ENCODE measurements around the gene RANBP9. TPM values are rescaled to one million over a fixed set of nuclear protein-coding genes. Genes with fewer than 3 reads are reported as not detected.

RANBP9 gene
- total and polyA plus RNA-seq, 2 of the 13 experiments (the other 11 are each of a cell fraction or from before 2014, with no cell fraction given) = 26.6 to 30.6 TPM

DNA sequence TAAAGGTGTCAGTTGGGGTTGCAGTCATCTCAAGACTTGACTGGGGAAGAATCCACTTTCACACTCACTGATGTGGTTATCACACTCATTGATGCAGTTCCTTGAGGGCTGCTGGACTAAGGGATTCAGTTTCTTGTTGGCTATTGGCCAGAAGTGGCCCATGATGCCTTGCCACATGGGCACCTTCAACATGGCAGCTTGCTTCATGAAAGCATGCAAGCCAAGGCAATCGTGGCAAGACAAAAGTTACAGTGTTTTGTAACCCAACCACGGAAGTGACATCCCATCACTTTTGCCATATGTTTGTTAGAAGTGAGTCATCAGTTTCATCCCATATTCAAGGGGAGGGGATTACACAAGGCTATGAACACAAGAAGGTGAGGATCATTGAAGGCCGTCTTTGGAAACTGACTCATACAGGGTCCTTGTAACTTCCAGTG lies 3.8 kb upstream of the RANBP9 start (continued):
- TF ChIP-seq, protein P1, sequence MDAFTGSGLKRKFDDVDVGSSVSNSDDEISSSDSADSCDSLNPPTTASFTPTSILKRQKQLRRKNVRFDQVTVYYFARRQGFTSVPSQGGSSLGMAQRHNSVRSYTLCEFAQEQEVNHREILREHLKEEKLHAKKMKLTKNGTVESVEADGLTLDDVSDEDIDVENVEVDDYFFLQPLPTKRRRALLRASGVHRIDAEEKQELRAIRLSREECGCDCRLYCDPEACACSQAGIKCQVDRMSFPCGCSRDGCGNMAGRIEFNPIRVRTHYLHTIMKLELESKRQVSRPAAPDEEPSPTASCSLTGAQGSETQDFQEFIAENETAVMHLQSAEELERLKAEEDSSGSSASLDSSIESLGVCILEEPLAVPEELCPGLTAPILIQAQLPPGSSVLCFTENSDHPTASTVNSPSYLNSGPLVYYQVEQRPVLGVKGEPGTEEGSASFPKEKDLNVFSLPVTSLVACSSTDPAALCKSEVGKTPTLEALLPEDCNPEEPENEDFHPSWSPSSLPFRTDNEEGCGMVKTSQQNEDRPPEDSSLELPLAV (CRISPR knock-in tag; conservative IDR thresholded peaks at IDR 0.05; ENCODE audit: low read depth) = no peak
- TF ChIP-seq, protein P2, sequence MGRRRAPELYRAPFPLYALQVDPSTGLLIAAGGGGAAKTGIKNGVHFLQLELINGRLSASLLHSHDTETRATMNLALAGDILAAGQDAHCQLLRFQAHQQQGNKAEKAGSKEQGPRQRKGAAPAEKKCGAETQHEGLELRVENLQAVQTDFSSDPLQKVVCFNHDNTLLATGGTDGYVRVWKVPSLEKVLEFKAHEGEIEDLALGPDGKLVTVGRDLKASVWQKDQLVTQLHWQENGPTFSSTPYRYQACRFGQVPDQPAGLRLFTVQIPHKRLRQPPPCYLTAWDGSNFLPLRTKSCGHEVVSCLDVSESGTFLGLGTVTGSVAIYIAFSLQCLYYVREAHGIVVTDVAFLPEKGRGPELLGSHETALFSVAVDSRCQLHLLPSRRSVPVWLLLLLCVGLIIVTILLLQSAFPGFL (CRISPR knock-in tag; IDR thresholded peaks at IDR 0.05) = no peak
- no peak for TF ChIP-seq ZNF556 (CRISPR knock-in tag; IDR thresholded peaks at IDR 0.05; ENCODE audit: borderline replicate concordance)
- TF ChIP-seq DZIP1 (CRISPR knock-in tag; IDR thresholded peaks at IDR 0.05) = no peak
- no peak for TF ChIP-seq ZNF3 (CRISPR knock-in tag; IDR thresholded peaks at IDR 0.05)
- TF ChIP-seq CSRNP1 (CRISPR knock-in tag; IDR thresholded peaks at IDR 0.05) = no peak
- TF ChIP-seq ZNF615 (CRISPR knock-in tag; IDR thresholded peaks at IDR 0.05; ENCODE audit: borderline replicate concordance) = no peak
- TF ChIP-seq FOXA1 (IDR thresholded peaks at IDR 0.05) = no peak
- TF ChIP-seq FOXA1 (CRISPR knock-in tag; IDR thresholded peaks at IDR 0.05) = peak; percentile 44; the same call in 1 of the 2 replicates
- no peak for TF ChIP-seq BRD4 (CRISPR knock-in tag; IDR thresholded peaks at IDR 0.05)
- TF ChIP-seq, protein P3, sequence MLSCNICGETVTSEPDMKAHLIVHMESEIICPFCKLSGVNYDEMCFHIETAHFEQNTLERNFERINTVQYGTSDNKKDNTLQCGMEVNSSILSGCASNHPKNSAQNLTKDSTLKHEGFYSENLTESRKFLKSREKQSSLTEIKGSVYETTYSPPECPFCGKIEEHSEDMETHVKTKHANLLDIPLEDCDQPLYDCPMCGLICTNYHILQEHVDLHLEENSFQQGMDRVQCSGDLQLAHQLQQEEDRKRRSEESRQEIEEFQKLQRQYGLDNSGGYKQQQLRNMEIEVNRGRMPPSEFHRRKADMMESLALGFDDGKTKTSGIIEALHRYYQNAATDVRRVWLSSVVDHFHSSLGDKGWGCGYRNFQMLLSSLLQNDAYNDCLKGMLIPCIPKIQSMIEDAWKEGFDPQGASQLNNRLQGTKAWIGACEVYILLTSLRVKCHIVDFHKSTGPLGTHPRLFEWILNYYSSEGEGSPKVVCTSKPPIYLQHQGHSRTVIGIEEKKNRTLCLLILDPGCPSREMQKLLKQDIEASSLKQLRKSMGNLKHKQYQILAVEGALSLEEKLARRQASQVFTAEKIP (CRISPR knock-in tag; IDR thresholded peaks at IDR 0.05; ENCODE audit: borderline replicate concordance) = no peak
- no peak for TF ChIP-seq MAFF (IDR thresholded peaks at IDR 0.05; ENCODE audit: low read depth, low read length)
- no peak for TF ChIP-seq ZNF572 (CRISPR knock-in tag; IDR thresholded peaks at IDR 0.05)
- no peak for TF ChIP-seq ZNF256 (CRISPR knock-in tag; conservative IDR thresholded peaks at IDR 0.05)
- no peak for TF ChIP-seq ZKSCAN5 (CRISPR knock-in tag; IDR thresholded peaks at IDR 0.05)
- TF ChIP-seq GATAD2A (CRISPR knock-in tag; IDR thresholded peaks at IDR 0.05) = peak; percentile 78
- no peak for TF ChIP-seq ZNF44 (CRISPR knock-in tag; IDR thresholded peaks at IDR 0.05)
- TF ChIP-seq HBP1 (CRISPR knock-in tag; IDR thresholded peaks at IDR 0.05; ENCODE audit: low read depth) = peak; percentile 3; the same call in 1 of the 2 replicates
- TF ChIP-seq TAF15 (IDR thresholded peaks at IDR 0.05; ENCODE audit: low read depth, low read length, poor library complexity, severe bottlenecking) = no peak
- TF ChIP-seq HMG20A (CRISPR knock-in tag; IDR thresholded peaks at IDR 0.05; ENCODE audit: borderline replicate concordance) = peak; percentile 72; the same call in 1 of the 2 replicates
